NCI-H226 (cell line): ENCODE results near the gene BTBD2.

Source experiments
- DNase-seq: peaks from one replicate; pipeline ENCODE4 v3.0.0-alpha.2; 2015

The BTBD2 gene

DNA sequence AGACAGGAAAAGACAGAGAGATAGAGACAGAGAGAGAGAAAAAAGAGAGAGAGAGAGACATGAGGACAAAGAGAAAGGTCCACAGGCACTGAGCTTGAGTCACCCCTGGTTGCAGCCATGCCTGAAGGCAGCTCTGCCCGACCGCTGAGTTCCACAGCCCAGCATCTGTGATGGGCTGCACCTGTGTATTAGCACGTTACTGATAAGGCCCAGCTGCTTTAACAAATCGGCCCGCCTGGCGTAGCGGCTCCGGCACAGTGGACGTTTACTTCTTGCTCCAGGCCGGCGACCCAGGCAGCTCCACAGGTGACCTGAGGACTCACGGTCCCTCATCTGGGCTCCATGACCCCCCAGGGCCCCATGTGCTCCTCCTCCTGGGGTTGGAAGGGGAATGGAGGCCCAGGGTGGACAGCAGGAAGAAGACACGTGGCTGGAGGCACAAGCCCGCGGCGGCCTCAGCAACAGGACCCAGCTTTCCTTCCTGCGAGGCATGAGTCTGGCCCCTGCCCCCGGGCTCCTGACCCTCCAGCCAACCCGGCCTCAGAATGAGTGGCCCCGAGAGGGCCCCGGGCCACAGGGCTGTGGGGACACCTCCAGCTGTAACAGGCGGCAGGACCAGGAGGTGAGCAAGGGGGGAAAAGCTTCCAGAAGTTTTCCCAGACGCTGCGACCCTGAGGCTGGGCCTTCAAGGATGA lies 78.5 kb downstream of the BTBD2 start:
- no peak for DNase-seq

DNA sequence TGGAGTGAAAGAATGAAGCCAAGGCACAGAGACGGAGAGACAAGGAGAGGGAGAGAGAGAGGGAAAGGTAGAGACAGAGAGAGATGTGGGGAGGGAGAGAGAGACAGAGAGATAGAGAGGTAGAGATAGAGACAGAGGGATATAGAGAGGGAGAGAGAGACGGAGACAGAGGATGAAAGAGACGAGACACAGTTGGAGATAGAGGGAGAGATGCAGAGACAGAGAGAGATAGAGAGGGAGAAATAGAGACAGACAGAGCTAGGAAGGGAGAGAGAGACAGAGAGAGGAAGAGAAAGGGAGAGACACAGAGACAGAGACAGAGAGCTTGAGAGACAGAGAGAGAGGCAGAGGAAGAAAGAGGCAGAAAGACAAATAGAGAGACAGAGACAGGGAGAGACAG lies 79.1 kb downstream of the BTBD2 start:
- no peak for DNase-seq

DNA sequence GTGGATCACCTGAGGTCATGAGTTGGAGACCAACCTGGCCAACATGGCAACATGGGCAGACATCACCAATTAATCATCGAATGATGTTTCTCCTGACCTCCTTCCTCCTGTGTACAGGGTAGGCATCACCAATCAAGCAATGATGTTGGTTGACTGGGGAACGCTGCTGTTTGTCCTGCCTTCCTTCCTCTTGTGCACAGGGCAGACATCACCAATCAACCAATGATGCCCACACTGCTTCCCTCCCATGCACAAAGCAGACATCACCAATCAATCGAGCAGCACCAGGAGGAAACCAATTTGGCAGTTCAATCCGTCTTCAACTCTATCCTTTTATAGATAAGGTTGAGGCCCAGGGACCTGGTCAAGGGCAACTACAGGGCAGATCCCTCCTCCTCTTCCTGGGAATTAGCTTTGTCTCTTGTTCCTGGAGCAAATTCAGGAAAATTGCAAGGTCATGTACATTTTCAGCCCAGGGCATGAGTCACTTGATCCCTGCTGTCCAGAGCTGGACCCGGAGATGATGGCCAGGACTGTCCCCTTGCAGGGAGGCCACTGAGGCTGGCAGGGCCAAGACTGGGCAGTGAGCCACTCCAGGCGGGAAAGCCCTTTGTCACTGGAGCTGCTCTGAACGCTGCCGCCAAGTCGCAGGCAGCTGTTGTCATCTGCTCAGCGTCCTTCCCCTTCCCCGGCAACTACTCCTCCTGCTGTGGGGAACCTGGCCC lies 79.9 kb downstream of the BTBD2 start:
- DNase-seq: peak; percentile 14
